Astrocyte of the spinal cord (primary cell): ENCODE data around the gene KIF27.
A peak's percentile ranks its signal among the peaks of the same experiment; 100 is the strongest.
"Not testable (repeated sequence)": the region's sequence is repeated elsewhere in the genome, so short reads cannot be mapped to it uniquely, and the experiment has no call there.

ENCODE experiments used
- DNase-seq: peaks from one replicate; pipeline ENCODE4 v3.0.0; 2011; ENCODE audit warnings: low read depth, low spot score
- H3K4me3 ChIP-seq: 2 replicates; pipeline ENCODE4 v1.5.1; 2011; ENCODE audit warnings: low read depth, mild to moderate bottlenecking, low read length, moderate library complexity
- CTCF ChIP-seq: IDR thresholded peaks from 2 replicates; pipeline ENCODE4 v1.5.1; 2012; ENCODE audit warnings: low read depth, mild to moderate bottlenecking, low read length, inconsistent platforms
- in situ Hi-C: cut with HindIII; loops from 2 replicates; pipeline ENCODE4 v1.10.0; 2017; ENCODE audit warnings: low sequenced_read_pairs

The KIF27 gene

DNA sequence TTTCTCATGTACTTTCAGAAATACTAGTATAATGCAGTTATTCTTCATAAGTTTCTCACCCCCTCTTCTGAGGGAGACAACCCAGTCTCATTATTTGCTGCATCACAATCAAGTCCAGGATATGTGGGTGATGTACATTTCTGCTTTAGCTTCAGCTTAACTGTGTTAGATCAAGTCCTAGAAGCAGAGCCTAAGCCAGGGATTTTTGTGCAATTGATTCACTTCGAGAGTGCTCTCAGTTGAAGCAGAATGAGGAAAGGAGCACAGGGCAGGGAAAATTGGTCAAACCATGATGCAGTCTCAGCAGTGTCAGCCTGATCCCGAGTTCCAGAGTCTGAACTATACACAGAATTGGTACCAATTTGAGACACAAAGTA is 43.7 kb upstream of the KIF27 start:
- in situ Hi-C loops: no loop called here
- no peak for TF ChIP-seq CTCF
- no peak overlapping the region for H3K4me3 ChIP-seq
- no peak for DNase-seq

- in situ Hi-C loops: no loop called here
- no peak for TF ChIP-seq CTCF
- no peak overlapping the region for H3K4me3 ChIP-seq
- no peak for DNase-seq
Observed at GRCh38 chr9:83962165-83962564, 40.9 kb upstream of the KIF27 start.

DNA sequence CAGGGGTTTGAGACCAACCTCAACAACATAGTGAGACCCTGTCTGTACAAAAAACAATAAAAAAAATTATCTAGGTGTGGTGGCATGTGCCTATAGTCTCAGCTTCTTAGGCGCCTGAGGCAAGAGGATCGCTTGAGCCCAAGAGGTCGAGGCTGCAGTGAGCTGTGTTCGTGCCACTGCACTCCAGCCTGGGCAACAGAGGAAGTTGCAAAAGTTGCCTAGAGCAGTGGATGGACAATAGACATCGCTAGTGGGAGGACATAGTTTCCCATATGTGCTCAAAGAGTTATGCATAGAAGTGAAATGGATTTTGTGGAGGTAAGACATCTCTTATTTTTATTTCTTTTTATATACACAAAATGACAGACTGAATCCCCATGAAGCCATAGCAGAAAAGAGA is 39.8 kb upstream of the KIF27 start:
- H3K4me3 ChIP-seq: no peak overlapping the region
- TF ChIP-seq CTCF: no peak
- DNase-seq: no peak
- in situ Hi-C loops: no loop called here

DNA sequence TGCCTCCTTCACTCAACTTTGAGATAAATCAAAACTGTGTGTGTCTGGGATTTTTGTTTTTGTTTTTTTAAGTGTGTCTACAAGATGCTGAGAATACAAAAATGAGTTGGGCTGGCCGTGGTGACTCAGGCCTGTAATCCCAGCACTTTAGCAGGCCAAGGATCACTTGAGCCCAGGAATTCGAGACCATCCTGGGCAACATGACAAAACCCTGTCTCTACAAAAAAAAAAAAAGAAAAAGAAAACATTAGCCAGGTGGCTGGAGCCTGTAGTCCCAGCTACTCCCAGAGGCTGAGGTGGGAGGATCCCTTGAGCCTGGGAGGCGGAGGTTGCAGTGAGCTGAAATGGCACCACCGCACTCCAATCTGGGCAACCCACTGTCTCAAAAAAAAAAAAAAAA is 37.8 kb upstream of the KIF27 start:
- no peak overlapping the region for H3K4me3 ChIP-seq
- peak; percentile 82 for DNase-seq
- in situ Hi-C loops: no loop called here
- TF ChIP-seq CTCF: no peak

DNA sequence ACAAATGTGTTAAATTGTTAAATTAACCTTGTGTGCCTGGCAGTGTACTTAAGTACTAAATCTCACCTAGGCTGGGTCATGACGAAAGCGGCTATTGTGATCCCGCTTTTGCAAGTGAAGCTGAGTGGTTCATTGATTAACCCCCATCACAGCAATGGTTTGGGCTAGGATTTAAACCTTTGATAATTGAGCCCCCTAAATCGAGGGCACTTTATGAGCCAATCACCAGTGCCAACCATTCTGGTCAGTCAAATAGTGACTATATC is 35.9 kb upstream of the KIF27 start:
- peak overlapping the region; percentile 56 for H3K4me3 ChIP-seq
- DNase-seq: no peak
- TF ChIP-seq CTCF: no peak
- in situ Hi-C loops: no loop called here

DNA sequence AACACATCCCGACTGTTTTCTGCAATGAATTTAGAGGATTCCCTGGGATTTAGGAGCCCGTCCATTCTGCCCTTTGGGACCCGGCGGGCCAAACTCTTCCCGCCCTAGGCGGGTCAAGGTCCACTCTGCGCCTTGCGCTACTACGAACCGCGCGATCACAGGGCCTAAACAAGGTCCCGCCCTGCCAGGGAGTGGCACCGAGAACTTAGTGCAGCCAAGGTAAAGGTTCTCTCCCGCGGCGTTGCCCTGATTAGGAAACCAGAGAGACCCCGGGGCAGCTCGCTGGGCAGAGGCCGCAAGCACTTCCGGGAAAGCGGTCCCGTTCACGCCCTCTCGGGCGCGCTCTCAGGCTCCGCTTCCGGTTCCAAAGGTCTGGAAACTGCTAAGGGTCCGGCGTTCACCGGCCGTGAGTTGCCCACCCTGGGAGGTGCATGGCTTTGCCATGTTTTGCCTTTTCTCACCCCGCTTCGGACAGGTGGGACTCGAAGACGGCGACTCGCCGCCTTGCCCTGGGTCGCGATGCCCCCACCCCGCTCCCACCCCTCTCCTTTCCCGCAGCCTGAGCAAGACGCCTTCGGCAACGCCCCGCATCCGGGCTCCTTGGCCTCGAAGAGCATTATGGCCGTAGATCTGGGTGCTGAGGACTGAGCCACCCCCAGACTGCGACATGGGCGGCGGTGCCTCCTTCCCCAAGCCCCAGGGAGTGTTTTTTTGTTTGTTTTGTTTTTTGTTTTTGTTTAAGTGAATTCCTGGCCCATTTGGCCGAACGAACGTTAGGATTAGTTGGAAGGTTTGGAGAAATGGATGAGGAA is 35.4 kb upstream of the KIF27 start:
- peak overlapping the region; percentile 56 for H3K4me3 ChIP-seq
- DNase-seq: peak; percentile 55
- in situ Hi-C loops: no loop called here
- TF ChIP-seq CTCF: no peak

GRCh38 chr9:83956086-83956435 is 34.8 kb upstream of the KIF27 start:
- in situ Hi-C loops: no loop called here
- TF ChIP-seq CTCF: no peak
- peak overlapping the region; percentile 56 for H3K4me3 ChIP-seq
- no peak for DNase-seq

DNA sequence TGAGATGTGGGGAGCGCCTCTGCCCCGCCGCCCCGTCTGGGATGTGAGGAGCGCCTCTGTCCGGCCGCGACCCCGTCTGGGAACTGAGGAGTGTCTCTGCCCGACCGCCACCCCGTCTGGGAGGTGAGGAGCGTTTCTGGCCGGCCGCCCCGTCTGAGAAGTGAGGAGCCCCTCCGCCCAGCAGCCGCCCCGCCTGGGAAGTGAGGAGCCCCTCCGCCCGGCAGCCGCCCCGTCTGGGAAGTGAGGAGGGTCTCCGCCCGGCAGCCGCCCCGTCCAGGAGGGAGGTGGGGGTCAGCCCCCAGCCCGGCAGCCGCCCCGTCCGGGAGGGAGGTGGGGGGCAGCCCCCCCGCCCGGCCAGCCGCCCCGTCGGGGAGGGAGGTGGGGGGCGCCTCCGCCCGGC is 26.9 kb upstream of the KIF27 start:
- not testable (repeated sequence) for DNase-seq, H3K4me3 ChIP-seq
- in situ Hi-C loops: loop anchor here (25.0 kb wide), 1 partner anchor 314 kb away; no protein-coding TSS in a partner anchor
